GM21367 (cell line): ENCODE data around the gene ERP29.
"Not testable (repeated sequence)": the region's sequence is repeated elsewhere in the genome, so short reads cannot be mapped to it uniquely, and the experiment has no call there.

ENCODE experiments used
- ATAC-seq: cut with Tn5 transposase; IDR thresholded peaks from one replicate; pipeline ENCODE4 v1.9.1; 2021; ENCODE audit not compliant: unreplicated experiment

The ERP29 gene

GRCh38 chr12:112000820-112001219, 12.4 kb upstream of the ERP29 start:
- ATAC-seq: no peak

GRCh38 chr12:112001576-112001975, 11.7 kb upstream of the ERP29 start:
- ATAC-seq: no peak

- no peak for ATAC-seq
Measured at GRCh38 chr12:112004041-112004440, 9.2 kb upstream of the ERP29 start.

- no peak for ATAC-seq
Measured at GRCh38 chr12:112005419-112006395, 7.5 kb upstream of the ERP29 start.

- no peak for ATAC-seq
Measured at GRCh38 chr12:112007945-112008344, 5.3 kb upstream of the ERP29 start.

- no peak for ATAC-seq
Measured at GRCh38 chr12:112008918-112009317, 4.3 kb upstream of the ERP29 start.

- not testable (repeated sequence) for ATAC-seq
Measured at GRCh38 chr12:112009596-112009995, 3.6 kb upstream of the ERP29 start.

- no peak for ATAC-seq
Measured at GRCh38 chr12:112010415-112011344, 2.5 kb upstream of the ERP29 start.

- ATAC-seq: no peak
Measured at GRCh38 chr12:112011685-112012084, 1.5 kb upstream of the ERP29 start.

GRCh38 chr12:112013601-112014402, 576 bp downstream of the ERP29 start:
- peak; percentile 3 for ATAC-seq

- ATAC-seq: no peak
Measured at GRCh38 chr12:112015938-112016337, 2.7 kb downstream of the ERP29 start.

GRCh38 chr12:112017041-112017440, 3.8 kb downstream of the ERP29 start:
- ATAC-seq: no peak

GRCh38 chr12:112018571-112019237, 5.5 kb downstream of the ERP29 start:
- no peak for ATAC-seq

GRCh38 chr12:112020947-112021457, 7.8 kb downstream of the ERP29 start:
- no peak for ATAC-seq

- ATAC-seq: no peak
Measured at GRCh38 chr12:112022241-112023016, 9.2 kb downstream of the ERP29 start.

- ATAC-seq: no peak
Measured at GRCh38 chr12:112023759-112024396, 10.7 kb downstream of the ERP29 start.

- no peak for ATAC-seq
Measured at GRCh38 chr12:112025808-112026375, 12.7 kb downstream of the ERP29 start.

- ATAC-seq: no peak
Measured at GRCh38 chr12:112029301-112029700, 16.1 kb downstream of the ERP29 start.
